WTC11 (cell line): ENCODE measurements around the gene AFF2. TPM values are rescaled to one million over a fixed set of nuclear protein-coding genes. Genes with fewer than 3 reads are reported as not detected.

ENCODE experiments used
- ATAC-seq: fragments of 200-7000 bp; cut with Tn5 transposase; 2 replicates; pipeline ENCODE4 v1.10.0; 2021; ENCODE audit warnings: mild to moderate bottlenecking, moderate library complexity
- CTCF ChIA-PET: fragments of 300-600 bp; sonication (Branson Sonifier 250); formaldehyde crosslinking; loops from one replicate; lab custom pipeline; 2021; ENCODE audit warnings: antibody characterized with exemption; lab: Charles Lee
- POLR2A ChIA-PET: fragments of 350-600 bp; sonication (Branson Sonifier 250); formaldehyde crosslinking; loops from one replicate; lab custom pipeline; 2021; ENCODE audit warnings: antibody characterized with exemption; lab: Charles Lee
- DNase-seq: peaks from one replicate; pipeline ENCODE4 v3.0.0; 2021; ENCODE audit warnings: low spot score
- H3K27ac Mint-ChIP-seq: 2 replicates; pipeline ENCODE4 v1.8.0; 2021; ENCODE audit warnings: mixed read lengths
- H3K27me3 Mint-ChIP-seq: 2 replicates; pipeline ENCODE4 v1.8.0; 2021; ENCODE audit warnings: low read depth, mild to moderate bottlenecking, moderate library complexity, mixed read lengths
- H3K36me3 Mint-ChIP-seq: 2 replicates; pipeline ENCODE4 v1.8.0; 2021; ENCODE audit warnings: mixed read lengths
- H3K4me1 Mint-ChIP-seq: 2 replicates; pipeline ENCODE4 v1.8.0; 2022; ENCODE audit warnings: mixed read lengths
- H3K4me3 Mint-ChIP-seq: 2 replicates; pipeline ENCODE4 v1.8.0; 2021; ENCODE audit warnings: mild to moderate bottlenecking, moderate library complexity, mixed read lengths
- H3K9me3 Mint-ChIP-seq: 2 replicates; pipeline ENCODE4 v1.8.0; 2021; ENCODE audit warnings: mixed read lengths
- AFF4 ChIP-seq: sonication (generic); formaldehyde crosslinking; IDR thresholded peaks from 2 replicates; pipeline ENCODE4 v1.8.1; 2023; ENCODE audit warnings: mild to moderate bottlenecking, missing genetic modification reagents, borderline replicate concordance
- ARID4B ChIP-seq: sonication (generic); formaldehyde crosslinking; IDR thresholded peaks from 2 replicates; pipeline ENCODE4 v1.8.0; 2023; ENCODE audit warnings: missing genetic modification reagents, mild to moderate bottlenecking, borderline replicate concordance
- ATF3 ChIP-seq: sonication (generic); formaldehyde crosslinking; conservative IDR thresholded peaks from 2 replicates; pipeline ENCODE4 v1.8.1; 2022; ENCODE audit warnings: mild to moderate bottlenecking, missing genetic modification reagents
- CDX4 ChIP-seq: fragments of 250-450 bp; sonication (Bioruptor Pico); IDR thresholded peaks from 2 replicates; pipeline ENCODE4 v1.9.0; 2021; ENCODE audit warnings: moderate library complexity, mild to moderate bottlenecking, inconsistent platforms, borderline replicate concordance
- E2F1 ChIP-seq: sonication (generic); formaldehyde crosslinking; IDR thresholded peaks from 2 replicates; pipeline ENCODE4 v1.8.0; 2022; ENCODE audit warnings: mild to moderate bottlenecking, missing genetic modification reagents
- EMX1 ChIP-seq: fragments of 250-450 bp; sonication (Bioruptor Pico); IDR thresholded peaks from 2 replicates; pipeline ENCODE4 v1.8.0; 2021; ENCODE audit warnings: mild to moderate bottlenecking
- FOXJ3 ChIP-seq: sonication (generic); formaldehyde crosslinking; IDR thresholded peaks from 2 replicates; pipeline ENCODE4 v1.9.0; 2021; ENCODE audit warnings: missing genetic modification reagents, mild to moderate bottlenecking, borderline replicate concordance
- FOXK1 ChIP-seq: sonication (generic); formaldehyde crosslinking; IDR thresholded peaks from 2 replicates; pipeline ENCODE4 v1.8.0; 2022; ENCODE audit warnings: mild to moderate bottlenecking, moderate library complexity, missing genetic modification reagents
- JAZF1 ChIP-seq: fragments of 250-450 bp; sonication (Bioruptor Pico); IDR thresholded peaks from 2 replicates; pipeline ENCODE4 v1.9.0; 2021; ENCODE audit warnings: moderate library complexity, mild to moderate bottlenecking, inconsistent platforms
- KAT7 ChIP-seq: sonication (generic); formaldehyde crosslinking; IDR thresholded peaks from 2 replicates; pipeline ENCODE4 v1.8.1; 2023; ENCODE audit warnings: missing genetic modification reagents, mild to moderate bottlenecking, borderline replicate concordance
- MAX ChIP-seq: sonication (generic); formaldehyde crosslinking; IDR thresholded peaks from 2 replicates; pipeline ENCODE4 v1.8.0; 2022; ENCODE audit warnings: mild to moderate bottlenecking, missing genetic modification reagents
- NR3C1 ChIP-seq: sonication (generic); formaldehyde crosslinking; conservative IDR thresholded peaks from 2 replicates; pipeline ENCODE4 v1.8.1; 2023; ENCODE audit warnings: low read depth, mild to moderate bottlenecking, missing genetic modification reagents
- PREB ChIP-seq: sonication (generic); formaldehyde crosslinking; IDR thresholded peaks from 2 replicates; pipeline ENCODE4 v1.8.1; 2022; ENCODE audit warnings: mild to moderate bottlenecking, missing genetic modification reagents, moderate library complexity, borderline replicate concordance
- PRRX2 ChIP-seq: fragments of 250-450 bp; sonication (Bioruptor Pico); IDR thresholded peaks from 2 replicates; pipeline ENCODE4 v1.8.0; 2021; ENCODE audit warnings: mild to moderate bottlenecking
- SMAD4 ChIP-seq: sonication (generic); formaldehyde crosslinking; IDR thresholded peaks from 2 replicates; pipeline ENCODE4 v1.8.0; 2022; ENCODE audit warnings: mild to moderate bottlenecking, missing genetic modification reagents
- TP53 ChIP-seq: sonication (generic); formaldehyde crosslinking; IDR thresholded peaks from 2 replicates; pipeline ENCODE4 v1.8.1; 2023; ENCODE audit warnings: mild to moderate bottlenecking, missing genetic modification reagents
- ZBTB21 ChIP-seq: sonication (generic); formaldehyde crosslinking; IDR thresholded peaks from 2 replicates; pipeline ENCODE4 v1.8.1; 2023; ENCODE audit warnings: mild to moderate bottlenecking, missing genetic modification reagents, borderline replicate concordance
- ZNF219 ChIP-seq: sonication (generic); formaldehyde crosslinking; IDR thresholded peaks from 2 replicates; pipeline ENCODE4 v1.8.0; 2023; ENCODE audit warnings: missing genetic modification reagents, mild to moderate bottlenecking, borderline replicate concordance
- ZNF396 ChIP-seq: fragments of 250-450 bp; sonication (Bioruptor Pico); IDR thresholded peaks from 2 replicates; pipeline ENCODE4 v1.8.0; 2021; ENCODE audit warnings: mild to moderate bottlenecking, moderate library complexity, borderline replicate concordance
- ZNF512 ChIP-seq: sonication (generic); formaldehyde crosslinking; IDR thresholded peaks from 2 replicates; pipeline ENCODE4 v1.8.1; 2022; ENCODE audit warnings: missing genetic modification reagents, borderline replicate concordance
- total RNA-seq: library from RNA; stranded (reverse); gene quantifications from 3 replicates; pipeline ENCODE4 v1.2.3, GENCODE V29; 2021

Gene AFF2
- total RNA-seq, 1 experiment from 2014 or later = 7.6 TPM

GRCh38 chrX:148940411-148940996 is 440.1 kb downstream of the AFF2 start:
- H3K27ac Mint-ChIP-seq = no peak overlapping the region
- no peaks in the 10 kb centered on the region for H3K4me1 Mint-ChIP-seq
- H3K27me3 Mint-ChIP-seq = no peaks in the 10 kb centered on the region
- no peak for TF ChIP-seq FOXJ3
- no peak for TF ChIP-seq FOXK1 (CRISPR knock-in tag)
- TF ChIP-seq ZNF512 (CRISPR knock-in tag) = no peak
- TF ChIP-seq PREB (CRISPR knock-in tag) = no peak
- TF ChIP-seq E2F1 (CRISPR knock-in tag) = no peak
- no peak for TF ChIP-seq SMAD4
- TF ChIP-seq AFF4 (CRISPR knock-in tag) = no peak
- no peak for TF ChIP-seq MAX
- no peak for TF ChIP-seq EMX1 (CRISPR knock-in tag)
- TF ChIP-seq JAZF1 (CRISPR knock-in tag) = no peak
- CTCF ChIA-PET = interaction anchor here (0.5 kb wide), 1 partner anchor 369 kb away, joined by 3 read pairs; no protein-coding TSS in a partner anchor
- no peaks in the 10 kb centered on the region for H3K36me3 Mint-ChIP-seq
- H3K4me3 Mint-ChIP-seq = no peak overlapping the region
- no peaks in the 10 kb centered on the region for H3K9me3 Mint-ChIP-seq
- DNase-seq = no peak
- ATAC-seq = no peak
- POLR2A ChIA-PET = no interaction called here

- H3K4me1 Mint-ChIP-seq = no peaks in the 10 kb centered on the region
- ATAC-seq (no peak), DNase-seq (no peak)
- CTCF ChIA-PET = no interaction called here
- POLR2A ChIA-PET = no interaction called here
- H3K36me3 Mint-ChIP-seq = no peaks in the 10 kb centered on the region
- no peak overlapping the region for H3K4me3 Mint-ChIP-seq
- H3K9me3 Mint-ChIP-seq = no peaks in the 10 kb centered on the region
- no peak overlapping the region for H3K27ac Mint-ChIP-seq
- no peaks in the 10 kb centered on the region for H3K27me3 Mint-ChIP-seq
- TF ChIP-seq KAT7 (CRISPR knock-in tag) = no peak
- no peak for TF ChIP-seq CDX4 (CRISPR knock-in tag)
- TF ChIP-seq NR3C1 = no peak
- TF ChIP-seq ATF3 = no peak
- TF ChIP-seq PRRX2 (CRISPR knock-in tag) = no peak
- no peak for TF ChIP-seq ZNF219
- no peak for TF ChIP-seq FOXJ3
- TF ChIP-seq ZBTB21 = no peak
- no peak for TF ChIP-seq TP53 (CRISPR knock-in tag)
- no peak for TF ChIP-seq ARID4B (CRISPR knock-in tag)
- no peak for TF ChIP-seq ZNF396 (CRISPR knock-in tag)
- no peak for TF ChIP-seq SMAD4
Observed at GRCh38 chrX:148942754-148943153, 442.3 kb downstream of the AFF2 start.
